Activated CD8-positive, alpha-beta memory T cell treated with anti-CD3 and anti-CD28 coated beads, Interleukin-2, amount 50 U/mL, for 1 hour (primary cell): ENCODE results near the gene RBM19.

Experiments used
- DNase-seq: peaks from one replicate; pipeline ENCODE4 v3.0.0-alpha.2; 2020; ENCODE audit errors: extremely low read depth

The RBM19 gene

DNA sequence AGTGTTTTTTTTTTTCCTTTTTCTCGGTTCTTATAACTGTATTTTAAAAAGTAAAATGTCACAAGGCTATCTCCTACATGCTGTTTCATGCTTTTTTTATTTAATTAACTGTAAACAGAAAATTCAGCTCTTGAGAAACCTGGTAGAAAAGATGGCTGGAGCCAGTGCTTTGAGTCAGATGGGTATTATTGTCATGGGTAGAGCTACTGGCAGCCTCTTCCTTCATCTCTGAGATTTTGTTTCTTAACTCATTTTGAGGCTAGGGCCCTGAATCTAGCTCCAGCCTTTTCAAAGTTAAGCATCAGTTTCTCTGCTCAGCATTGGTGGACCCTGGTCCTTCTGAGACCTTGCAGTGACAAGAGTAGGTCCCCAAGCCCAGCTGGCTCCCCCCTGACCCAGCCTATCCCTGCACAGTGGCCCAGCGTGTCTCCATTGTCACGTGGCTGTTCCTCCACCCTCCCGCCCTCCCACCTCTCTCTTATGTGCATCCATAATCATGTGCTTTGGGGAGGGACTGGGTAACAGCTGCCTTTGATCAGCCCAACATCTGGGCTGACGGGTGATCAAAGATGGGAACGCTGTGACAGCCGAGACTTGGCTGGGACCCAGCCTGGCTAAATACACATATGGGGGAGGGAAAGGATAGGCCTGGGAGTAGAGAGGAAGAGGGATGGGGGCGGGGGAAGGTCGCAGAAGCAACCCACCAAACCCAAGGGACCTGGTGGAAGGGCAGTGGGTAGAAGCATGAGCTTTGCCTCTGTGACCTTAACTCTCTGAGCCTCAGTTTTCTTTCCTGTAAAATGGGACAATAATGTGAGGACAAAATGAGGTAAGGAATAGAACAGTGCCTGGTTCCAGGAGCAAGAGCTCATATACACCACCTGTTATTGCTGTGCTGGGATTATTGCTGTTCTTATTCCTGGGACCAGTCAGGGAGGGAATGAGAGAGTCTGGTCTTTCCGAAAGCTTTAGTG lies 24.4 kb upstream of the RBM19 start:
- DNase-seq = no peak

DNA sequence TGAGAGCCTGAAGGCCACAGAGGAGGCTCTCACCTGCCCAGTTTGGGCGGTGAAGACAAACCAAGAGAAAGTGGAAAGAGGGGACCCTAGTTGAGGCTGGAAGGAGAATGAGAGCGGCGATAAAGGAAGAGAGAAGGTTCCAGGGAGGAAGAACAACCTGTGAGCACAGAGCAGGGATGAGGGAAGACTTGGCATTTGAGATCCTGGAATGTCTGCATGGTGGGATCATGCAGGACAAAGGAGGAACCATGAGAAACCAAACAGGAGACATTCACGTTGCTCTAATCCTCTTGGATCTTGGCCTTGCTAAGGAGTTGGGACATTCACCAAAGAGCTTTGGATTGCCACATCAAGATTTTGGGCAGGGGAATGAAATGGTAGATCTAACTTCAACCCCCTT lies 22.9 kb upstream of the RBM19 start:
- DNase-seq = no peak

DNA sequence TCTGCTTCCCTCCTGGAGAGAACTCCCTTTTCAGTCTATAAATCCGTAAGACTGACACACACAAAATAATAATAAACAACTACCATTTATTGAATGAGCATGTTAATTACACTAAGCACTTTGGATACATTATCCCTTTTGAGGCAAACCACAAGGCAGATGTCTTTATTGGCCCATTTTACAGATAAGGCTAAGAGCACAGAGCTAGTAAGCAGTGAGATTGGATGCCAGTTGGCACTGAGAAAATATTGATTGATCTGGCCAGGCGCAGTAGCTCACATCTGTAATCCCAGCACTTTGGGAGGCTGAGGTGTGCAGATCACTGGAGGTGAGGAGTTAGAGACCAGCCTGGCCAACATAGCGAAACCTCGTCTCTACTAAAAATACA lies 21.9 kb upstream of the RBM19 start:
- no peak for DNase-seq

DNA sequence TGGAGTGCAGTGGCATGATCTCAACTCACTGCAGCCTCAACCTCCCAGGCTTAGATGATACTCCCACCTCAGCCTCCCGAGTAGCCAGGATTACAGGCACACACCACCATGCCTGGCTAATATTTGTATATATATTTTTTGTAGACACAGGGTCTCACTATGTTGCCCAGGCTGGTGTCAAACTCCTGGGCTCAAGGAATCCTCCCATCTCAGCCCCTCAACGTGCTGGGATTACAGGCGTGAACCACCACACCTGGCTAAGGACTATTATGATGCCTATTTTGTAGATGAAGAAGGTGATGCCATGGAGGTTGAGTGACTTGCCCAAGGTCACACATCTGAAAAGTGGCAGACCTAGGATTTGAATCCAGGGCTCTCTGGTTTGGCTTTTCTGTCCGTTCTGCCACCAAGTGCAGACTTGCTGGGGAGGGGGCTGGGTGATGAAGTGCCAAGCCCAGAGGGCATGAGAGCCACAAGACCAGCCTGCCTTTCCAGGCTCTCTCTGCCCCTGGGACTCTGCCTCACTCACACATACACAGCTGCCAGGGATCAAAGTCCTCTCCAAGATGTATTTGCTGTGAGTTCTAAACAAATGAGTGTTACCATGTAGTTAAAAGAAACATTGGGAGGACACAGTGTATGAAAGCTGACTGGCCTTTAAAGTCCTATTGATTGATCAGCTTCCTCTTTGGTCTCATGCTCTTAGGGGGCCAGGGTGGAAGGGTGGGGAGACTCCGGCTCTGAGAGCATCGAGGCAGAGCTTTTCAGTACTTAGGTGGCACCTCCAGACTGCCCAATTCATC lies 21.3 kb upstream of the RBM19 start:
- no peak for DNase-seq

DNA sequence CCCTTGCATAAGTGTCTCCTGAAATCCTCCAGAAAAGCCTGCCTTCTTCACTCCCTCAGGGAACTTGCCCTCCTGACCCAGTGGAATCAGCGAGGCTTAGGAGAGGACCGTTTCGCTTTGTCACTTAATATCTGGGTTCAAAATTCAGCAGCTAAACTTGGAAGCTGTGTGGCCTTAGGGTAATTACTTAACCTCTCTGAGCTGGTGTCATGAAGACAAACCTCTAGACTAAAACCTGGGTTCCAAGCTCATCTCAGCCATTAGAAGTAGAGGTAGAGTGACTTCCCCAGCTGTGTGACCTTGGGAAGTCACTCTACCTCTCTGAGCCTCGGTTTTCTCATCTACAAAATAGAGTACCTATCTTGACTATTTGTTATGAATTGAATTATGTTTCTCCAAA lies 18.3 kb upstream of the RBM19 start:
- DNase-seq = no peak

DNA sequence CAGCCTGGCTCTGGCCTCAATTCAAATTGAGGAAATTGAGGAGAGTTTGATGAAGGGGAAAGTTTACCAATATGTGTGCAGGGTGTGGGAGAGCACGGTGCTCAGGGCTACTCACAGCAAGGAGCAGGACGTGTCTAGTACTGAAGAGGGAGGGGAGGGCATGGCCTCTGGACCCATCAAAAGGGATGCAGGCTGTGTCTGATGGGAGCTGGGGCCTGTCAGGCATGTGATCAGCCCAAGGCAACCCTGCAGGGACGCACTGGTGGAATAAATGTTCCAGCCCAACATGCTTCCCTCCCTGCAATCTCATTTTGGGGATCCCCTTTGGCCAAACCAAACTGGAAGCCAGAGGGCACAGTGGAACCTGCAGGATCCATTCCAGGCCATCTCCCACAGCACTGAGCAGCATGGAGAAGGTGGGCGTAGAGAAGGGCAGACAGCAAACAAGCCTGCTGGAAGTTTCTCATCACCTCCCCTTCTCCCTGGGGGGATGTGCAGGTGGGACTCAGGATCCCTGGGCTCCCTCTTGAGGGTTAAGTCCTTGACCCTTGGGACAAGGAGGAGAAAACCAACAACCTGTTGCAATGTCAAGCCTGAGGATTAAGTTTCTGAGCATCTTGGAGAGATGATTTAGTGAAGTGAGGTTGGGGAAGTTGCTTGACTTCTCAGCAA lies 17.8 kb upstream of the RBM19 start:
- no peak for DNase-seq

DNA sequence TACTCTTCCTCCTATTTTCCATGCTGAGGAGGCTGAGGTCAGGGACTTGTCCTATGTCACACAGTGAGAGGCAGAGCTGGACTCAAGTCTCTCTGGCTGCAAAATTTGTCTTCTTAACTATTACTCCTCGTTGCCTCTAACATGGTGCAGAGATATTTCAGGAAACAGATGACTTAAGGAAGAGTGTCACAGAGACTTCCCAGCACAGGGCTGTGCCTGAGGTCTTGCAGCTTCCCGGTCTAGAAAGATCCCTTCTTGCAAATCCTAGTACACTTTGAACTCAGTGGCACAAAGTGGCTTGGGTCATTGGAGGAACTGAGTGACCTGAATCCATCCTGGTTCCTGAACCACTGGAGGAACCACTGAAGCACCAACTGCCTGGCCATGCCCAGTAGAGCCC lies 17.1 kb upstream of the RBM19 start:
- DNase-seq = no peak

DNA sequence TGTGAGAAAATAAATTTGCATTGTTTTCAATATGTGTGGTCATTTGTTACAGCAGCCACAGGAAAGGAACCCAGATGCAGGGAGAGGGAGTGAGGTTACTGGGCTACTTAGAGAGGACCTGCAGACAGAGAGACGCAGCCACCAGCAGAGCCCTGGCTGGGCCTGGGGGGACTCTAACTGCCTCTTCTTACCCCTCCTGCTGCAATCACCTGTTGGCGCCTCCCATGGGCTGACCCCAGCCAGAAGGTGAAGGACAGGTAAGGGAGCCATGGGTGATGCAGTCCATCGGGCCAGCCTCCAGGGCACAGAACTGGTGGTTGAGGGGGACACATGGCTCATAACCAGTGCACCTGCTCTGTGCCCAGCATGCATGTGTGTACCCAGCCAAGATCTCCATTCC lies 15.8 kb upstream of the RBM19 start:
- DNase-seq = no peak

DNA sequence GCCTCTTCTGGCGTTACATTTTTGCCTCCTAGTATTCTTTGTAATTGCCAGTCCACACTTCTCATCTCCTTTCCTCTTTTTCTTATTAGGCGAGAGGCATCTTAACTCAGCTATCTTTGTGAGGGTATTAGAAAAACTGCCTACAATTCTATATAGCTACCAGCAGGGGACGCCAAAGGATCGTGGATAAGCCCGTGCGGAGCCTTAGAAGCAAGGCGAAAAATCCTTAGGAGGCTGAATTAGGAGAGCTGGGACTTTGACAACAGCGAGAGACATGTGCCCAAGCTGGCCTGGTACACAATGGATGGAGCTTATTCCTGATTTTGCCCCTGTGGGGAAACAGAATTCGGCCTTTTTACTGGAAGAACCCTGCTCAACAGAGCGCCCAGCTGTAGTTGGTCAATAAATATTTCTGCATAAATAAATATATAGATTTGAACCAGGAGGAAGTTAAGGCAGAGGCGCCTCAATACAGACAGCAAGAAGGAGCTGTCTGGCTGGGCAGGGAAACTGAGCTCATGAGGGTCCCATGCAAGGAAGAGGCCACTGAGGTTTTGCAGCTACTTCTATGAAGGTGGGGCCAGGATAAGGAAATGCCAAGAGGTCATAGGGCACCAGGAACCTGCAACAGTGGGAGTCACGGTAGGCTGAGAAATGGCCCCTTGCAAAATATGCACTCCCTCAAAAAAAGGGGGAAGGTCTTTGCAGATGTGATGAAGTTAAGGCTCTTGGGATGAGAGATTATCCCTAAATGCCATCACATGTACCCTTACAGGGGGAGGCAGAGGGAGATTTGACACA lies 14.6 kb upstream of the RBM19 start:
- DNase-seq = no peak

DNA sequence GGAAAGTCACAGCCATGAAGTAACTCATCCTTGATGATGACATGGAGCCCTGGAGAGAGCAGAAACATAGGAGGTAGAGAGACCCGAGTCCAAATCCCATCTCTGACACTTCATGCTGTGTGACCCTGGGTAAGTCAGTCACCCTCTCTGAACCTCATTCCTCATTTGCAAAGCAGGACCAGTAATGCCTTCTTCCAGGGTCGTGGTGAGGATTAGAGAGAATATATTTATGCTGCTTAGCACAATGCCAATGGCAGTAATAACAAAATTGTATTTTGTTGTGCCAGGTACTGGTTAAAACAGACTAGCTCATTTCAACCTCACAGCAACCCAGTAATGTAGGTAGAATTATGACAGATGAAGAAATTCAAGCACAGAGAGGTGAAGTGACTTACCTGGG lies 13.9 kb upstream of the RBM19 start:
- no peak for DNase-seq

DNA sequence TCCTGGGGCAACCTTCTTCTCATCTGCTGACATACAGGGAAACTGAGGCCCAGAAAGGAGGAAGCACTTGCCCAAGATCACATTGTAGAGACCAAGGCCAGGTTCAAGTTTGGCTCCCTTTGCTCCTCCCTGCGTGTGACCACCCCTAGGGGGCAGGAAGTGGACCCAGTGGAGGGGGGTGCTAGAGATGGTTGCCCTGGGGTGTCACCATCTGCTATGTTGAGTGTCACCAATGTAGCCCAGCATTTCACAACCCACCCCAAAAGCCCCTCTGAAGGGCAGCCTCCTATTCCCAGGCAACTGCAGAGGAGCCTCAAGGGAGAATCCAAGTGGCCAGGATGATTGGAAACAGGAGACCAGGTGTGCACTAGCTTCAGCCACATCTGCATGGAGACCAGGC lies 12.0 kb upstream of the RBM19 start:
- DNase-seq = no peak

DNA sequence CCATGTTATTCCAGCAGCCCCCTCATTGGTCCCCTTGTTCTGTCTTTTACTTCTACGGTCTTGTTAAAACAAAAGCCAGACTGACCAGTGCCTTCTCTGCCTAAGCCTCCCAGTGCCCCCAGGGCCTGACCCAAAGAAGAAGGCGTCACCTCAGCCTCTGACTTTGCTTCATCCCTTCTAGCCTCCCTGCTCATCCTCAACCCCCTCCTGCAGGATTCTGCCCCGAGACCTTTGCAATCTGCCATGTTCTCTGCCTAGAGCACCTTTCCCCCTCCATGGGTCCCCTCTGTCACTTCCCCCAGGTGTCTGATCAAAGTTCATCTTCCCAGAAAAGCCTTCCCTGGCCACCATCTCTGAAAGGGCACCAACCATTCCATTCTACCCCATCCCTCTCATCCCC lies 7.9 kb upstream of the RBM19 start:
- no peak for DNase-seq

DNA sequence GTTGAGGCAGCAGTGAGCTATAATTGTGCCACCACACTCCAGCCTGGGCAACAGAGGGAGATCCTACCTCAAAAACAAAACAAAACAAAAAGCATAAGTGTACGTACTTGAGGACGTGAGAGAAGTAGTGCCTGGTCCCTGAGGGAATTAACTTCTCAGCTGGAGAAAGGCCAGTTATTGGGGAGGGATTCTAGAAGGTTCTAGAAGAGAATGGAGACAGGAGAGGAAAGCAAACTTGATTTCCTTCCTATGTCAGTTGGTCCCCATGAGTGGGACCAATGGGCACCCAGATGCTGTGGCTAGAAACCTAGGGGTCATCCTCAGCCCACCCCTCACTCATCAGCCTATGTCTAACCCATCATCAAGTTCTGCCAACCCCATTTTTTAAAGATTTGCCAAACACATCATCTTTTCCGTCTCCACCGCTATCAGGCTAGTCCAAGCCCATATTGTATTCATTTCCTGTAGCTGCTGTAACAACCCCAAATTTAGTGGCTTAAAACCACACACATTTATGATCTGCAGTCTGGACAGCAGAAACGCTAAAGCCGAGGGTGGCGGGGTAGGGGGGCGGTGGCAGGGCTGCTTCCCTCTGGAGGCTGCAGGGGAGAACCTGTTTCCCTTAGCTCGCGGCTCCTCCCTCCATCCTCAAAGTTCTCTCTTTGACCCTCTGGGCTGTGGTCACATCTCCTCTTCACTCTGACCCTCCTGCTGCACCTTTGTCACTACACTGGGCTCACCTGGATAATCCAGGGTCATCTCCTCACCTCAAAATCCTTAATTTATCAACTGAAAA lies 7.2 kb upstream of the RBM19 start:
- DNase-seq = no peak

DNA sequence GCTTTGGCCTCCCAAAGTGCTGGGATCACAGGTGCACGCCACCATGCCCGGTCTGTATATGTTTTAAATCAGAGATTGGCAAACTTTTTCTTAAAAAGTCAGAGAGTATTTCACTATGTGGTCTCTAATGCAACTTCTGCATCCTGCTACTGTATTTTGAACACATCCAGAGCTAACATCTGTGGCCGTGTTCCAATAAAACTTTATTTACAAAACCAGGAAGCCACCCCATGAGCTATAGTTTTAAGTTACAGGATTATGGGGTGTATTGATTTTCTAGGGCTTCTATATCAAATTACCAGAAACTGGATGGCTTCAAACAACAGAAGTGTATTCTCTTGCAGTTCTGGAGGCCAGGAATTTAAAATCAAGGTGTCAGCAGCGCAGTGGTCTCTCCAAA lies 5.3 kb upstream of the RBM19 start:
- DNase-seq = no peak

DNA sequence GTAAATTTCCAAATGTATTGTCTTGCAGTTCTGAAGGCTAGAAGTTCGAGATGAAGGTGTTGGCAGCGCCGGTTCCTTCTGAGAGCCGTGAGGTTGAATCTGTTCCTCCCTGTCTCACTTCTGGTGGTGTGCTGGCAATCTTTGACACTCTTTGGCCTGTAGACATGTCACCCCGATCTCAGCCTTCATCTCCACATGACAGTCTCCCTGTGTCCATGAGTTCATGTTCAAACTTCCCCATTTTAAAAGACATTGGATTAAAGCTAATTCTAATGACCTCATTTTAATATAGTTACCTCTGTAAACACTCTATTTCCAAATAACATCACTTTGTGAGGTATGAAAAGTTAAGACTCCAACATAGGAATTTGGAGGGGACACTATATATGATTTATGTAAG lies 4.1 kb upstream of the RBM19 start:
- DNase-seq = no peak

DNA sequence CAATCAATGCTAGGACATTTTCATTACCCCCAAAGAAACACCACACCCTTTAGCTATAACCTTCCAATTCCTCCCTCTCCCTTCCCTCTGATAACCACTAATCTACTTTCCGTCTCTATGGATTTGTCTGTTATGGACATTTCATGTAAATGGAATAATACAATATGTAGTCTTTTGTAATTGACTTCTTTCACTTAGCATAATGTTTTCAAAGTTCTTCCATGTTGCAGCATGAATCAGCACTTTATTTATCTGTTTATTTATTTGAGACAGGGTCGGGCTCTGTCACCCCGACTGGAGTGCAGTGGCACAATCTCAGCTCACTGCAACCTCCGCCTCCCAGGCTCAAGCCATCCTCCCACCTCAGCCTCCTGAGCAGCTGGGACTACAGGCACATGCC lies 1.2 kb upstream of the RBM19 start:
- no peak for DNase-seq

DNA sequence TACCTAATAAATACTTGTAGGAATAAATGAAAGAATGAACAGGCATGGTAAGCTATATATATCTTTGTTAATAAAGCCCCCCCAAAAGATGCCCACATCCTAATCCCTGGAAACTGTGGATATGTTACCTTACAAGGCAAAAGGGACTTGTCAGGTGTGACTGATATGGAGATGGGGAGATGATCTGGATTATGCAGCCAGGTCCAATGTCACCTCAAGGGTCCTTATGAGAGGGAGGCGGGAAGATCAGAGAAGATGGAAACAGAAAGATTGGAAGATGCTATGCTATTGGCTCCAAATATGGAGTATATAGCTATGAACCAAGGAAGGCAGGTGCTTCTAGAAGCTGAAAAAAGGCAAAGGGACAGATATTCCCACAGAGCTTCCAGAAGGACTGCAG lies 3.4 kb downstream of the RBM19 start:
- no peak for DNase-seq

DNA sequence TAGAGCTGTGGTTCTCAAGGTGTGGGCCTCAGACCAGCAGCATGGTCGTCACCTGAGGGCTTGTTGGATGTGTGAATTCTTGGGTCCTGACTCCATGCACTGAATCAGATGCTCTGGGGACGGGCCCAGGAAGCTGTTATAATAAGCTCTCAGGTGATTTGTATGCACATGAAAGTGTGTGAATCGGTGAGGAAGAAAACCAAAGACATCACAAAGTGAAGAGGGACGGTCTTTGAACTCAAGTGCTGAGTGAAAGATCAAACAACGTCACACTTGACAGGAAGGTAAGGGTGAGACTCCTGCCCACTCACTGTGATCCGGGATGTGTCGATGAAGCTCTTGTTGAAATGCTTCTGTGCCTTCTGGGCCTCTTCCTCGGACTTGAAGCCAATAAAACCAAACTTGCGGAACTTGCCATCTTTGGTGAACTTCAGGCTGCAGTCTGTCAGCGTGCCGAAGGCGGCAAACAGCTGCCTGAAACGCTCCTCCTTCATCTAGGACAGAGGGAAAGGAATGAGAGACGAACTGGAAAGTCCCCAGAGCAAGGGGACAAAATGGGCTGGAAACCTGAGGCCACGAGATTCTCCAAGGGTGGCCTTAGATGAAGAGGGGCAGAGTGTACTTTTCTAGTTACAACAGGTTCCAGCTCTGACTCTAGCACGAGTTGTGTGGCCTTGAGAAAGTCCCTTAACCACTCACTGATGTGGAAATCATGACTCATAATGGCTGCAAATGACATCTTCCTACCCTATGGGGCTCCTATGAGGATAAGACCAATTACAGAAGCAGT lies 4.0 kb downstream of the RBM19 start:
- no peak for DNase-seq

DNA sequence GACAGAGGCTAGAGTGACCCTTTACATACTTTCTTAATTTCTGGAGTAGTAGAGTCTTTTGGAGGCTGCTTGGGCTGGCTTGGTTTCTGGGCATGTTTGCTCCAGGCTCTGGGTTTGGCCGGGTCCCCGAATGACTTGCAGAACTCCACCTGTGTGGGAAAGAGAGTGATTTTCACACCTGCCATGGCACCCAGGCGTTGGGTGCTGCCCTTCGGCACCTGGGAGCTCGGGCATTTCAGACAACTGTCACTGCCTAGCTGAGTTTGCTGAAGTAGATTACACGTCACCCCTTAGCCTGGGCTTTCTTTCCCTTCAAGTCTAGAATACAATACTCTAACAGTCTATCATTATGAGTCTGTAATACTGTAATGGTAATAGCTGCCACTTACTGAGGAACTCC lies 6.1 kb downstream of the RBM19 start:
- DNase-seq = no peak

DNA sequence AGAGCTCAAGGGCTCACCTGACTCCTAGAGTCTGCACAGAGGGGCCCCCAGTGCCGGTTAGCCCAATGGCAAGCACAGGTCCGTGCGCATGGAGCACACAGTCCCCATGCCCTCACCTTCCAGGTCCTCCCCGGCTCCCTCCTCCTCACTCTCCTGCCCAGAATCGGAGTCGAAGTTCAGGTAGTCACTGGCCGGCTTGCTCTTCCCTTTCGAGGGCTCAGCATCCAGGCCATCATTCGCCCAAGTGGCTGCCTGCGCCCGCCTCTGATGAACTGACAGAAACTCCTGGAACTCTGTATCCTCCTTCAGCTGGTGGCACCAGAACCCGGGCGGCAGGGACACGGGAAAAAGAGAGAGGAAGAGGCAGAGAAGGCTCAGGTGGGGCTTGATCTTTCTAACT lies 7.0 kb downstream of the RBM19 start:
- no peak for DNase-seq
